Trophoblast cell (in vitro differentiated cells and primary cell): ENCODE measurements around the gene RAB2B.

Source experiments
- DNase-seq, 2 donors: peaks; one replicate each; pipeline ENCODE4 v3.0.0-alpha.2; 2016
- H2AFZ ChIP-seq: 2 replicates; pipeline ENCODE4 v1.6.1; 2013; ENCODE audit warnings: low read length, moderate library complexity, mild to moderate bottlenecking; ENCODE audit not compliant: insufficient read depth, poor library complexity
- H2AK5ac ChIP-seq: 2 replicates; pipeline ENCODE4 v1.6.1; 2013; ENCODE audit warnings: mild to moderate bottlenecking, low read length
- H2BK120ac ChIP-seq: 2 replicates; pipeline ENCODE4 v1.6.1; 2013; ENCODE audit warnings: low read length, mild to moderate bottlenecking, moderate library complexity; ENCODE audit not compliant: insufficient read depth, poor library complexity
- H2BK12ac ChIP-seq: 2 replicates; pipeline ENCODE4 v1.6.1; 2013; ENCODE audit warnings: mild to moderate bottlenecking, low read length, moderate library complexity
- H2BK5ac ChIP-seq: 2 replicates; pipeline ENCODE4 v1.6.1; 2013; ENCODE audit warnings: low read length, low read depth, moderate library complexity, mild to moderate bottlenecking; ENCODE audit not compliant: poor library complexity
- H3K14ac ChIP-seq: 2 replicates; pipeline ENCODE4 v1.6.1; 2013; ENCODE audit warnings: mild to moderate bottlenecking, low read length
- H3K18ac ChIP-seq: 2 replicates; pipeline ENCODE4 v1.6.1; 2013; ENCODE audit warnings: mild to moderate bottlenecking, low read length
- H3K23ac ChIP-seq: 2 replicates; pipeline ENCODE4 v1.6.1; 2013; ENCODE audit warnings: low read length
- H3K27ac ChIP-seq: 2 replicates; pipeline ENCODE4 v1.5.1; 2013; ENCODE audit warnings: low read depth, mild to moderate bottlenecking, inconsistent platforms, low read length, moderate library complexity
- H3K27me3 ChIP-seq: 2 replicates; pipeline ENCODE4 v1.6.1; 2013; ENCODE audit warnings: inconsistent platforms, mild to moderate bottlenecking, low read length, moderate library complexity; ENCODE audit not compliant: insufficient read depth
- H3K36me3 ChIP-seq, 2 experiments: 1 replicate in 1 of 2; 2 replicates in 1 of 2; pipeline ENCODE4 v1.6.1; 2013; ENCODE audit warnings: low read length in 2 of 2, mild to moderate bottlenecking in 2 of 2, moderate library complexity in 1 of 2; ENCODE audit not compliant: insufficient read depth in 2 of 2, control insufficient read depth in 1 of 2
- H3K4ac ChIP-seq: 2 replicates; pipeline ENCODE4 v1.6.1; 2013; ENCODE audit warnings: low read depth, mild to moderate bottlenecking, low read length, moderate library complexity
- H3K4me1 ChIP-seq, 2 experiments: 1 replicate in 1 of 2; 2 replicates in 1 of 2; pipeline ENCODE4 v1.6.1; 2013; ENCODE audit warnings: low read length in 2 of 2, mild to moderate bottlenecking in 2 of 2, moderate library complexity in 1 of 2; ENCODE audit not compliant: insufficient read depth in 2 of 2, control insufficient read depth in 1 of 2
- H3K4me2 ChIP-seq: 2 replicates; pipeline ENCODE4 v1.6.1; 2013; ENCODE audit warnings: inconsistent platforms, mild to moderate bottlenecking, low read length, moderate library complexity
- H3K4me3 ChIP-seq: 2 replicates; pipeline ENCODE4 v1.5.1; 2013; ENCODE audit warnings: mild to moderate bottlenecking, low read depth, low read length, inconsistent platforms
- H3K79me1 ChIP-seq: one replicate; pipeline ENCODE4 v1.6.1; 2013; ENCODE audit warnings: low read length
- H3K79me2 ChIP-seq: 2 replicates; pipeline ENCODE4 v1.6.1; 2013; ENCODE audit warnings: low read length, mild to moderate bottlenecking; ENCODE audit not compliant: control insufficient read depth, insufficient read depth, poor library complexity
- H3K9ac ChIP-seq: 2 replicates; pipeline ENCODE4 v1.6.1; 2013; ENCODE audit warnings: mild to moderate bottlenecking, low read length
- H3K9me3 ChIP-seq: 2 replicates; pipeline ENCODE4 v1.6.1; 2013; ENCODE audit warnings: low read depth, mild to moderate bottlenecking, control low read depth, inconsistent platforms, low read length; ENCODE audit not compliant: insufficient read depth
- H4K12ac ChIP-seq: 2 replicates; pipeline ENCODE4 v1.6.1; 2013; ENCODE audit warnings: low read depth, mild to moderate bottlenecking, low read length, moderate library complexity
- H4K8ac ChIP-seq: 2 replicates; pipeline ENCODE4 v1.6.1; 2013; ENCODE audit warnings: low read depth, mild to moderate bottlenecking, low read length, moderate library complexity
- H4K91ac ChIP-seq: one replicate; pipeline ENCODE4 v1.6.1; 2013; ENCODE audit warnings: low read depth, mild to moderate bottlenecking, low read length, moderate library complexity
- WGBS: extraction: QIAGEN DNeasy Blood & Tissue Kit; methylation state at CpG from one replicate; pipeline ENCODE4 v1.1.7; 2013; ENCODE audit warnings: missing lambda C conversion rate; ENCODE audit not compliant: insufficient read length, insufficient coverage; ENCODE audit errors: extremely low coverage; 5-methylcytosine and 5-hydroxymethylcytosine counted together

Gene RAB2B

DNA sequence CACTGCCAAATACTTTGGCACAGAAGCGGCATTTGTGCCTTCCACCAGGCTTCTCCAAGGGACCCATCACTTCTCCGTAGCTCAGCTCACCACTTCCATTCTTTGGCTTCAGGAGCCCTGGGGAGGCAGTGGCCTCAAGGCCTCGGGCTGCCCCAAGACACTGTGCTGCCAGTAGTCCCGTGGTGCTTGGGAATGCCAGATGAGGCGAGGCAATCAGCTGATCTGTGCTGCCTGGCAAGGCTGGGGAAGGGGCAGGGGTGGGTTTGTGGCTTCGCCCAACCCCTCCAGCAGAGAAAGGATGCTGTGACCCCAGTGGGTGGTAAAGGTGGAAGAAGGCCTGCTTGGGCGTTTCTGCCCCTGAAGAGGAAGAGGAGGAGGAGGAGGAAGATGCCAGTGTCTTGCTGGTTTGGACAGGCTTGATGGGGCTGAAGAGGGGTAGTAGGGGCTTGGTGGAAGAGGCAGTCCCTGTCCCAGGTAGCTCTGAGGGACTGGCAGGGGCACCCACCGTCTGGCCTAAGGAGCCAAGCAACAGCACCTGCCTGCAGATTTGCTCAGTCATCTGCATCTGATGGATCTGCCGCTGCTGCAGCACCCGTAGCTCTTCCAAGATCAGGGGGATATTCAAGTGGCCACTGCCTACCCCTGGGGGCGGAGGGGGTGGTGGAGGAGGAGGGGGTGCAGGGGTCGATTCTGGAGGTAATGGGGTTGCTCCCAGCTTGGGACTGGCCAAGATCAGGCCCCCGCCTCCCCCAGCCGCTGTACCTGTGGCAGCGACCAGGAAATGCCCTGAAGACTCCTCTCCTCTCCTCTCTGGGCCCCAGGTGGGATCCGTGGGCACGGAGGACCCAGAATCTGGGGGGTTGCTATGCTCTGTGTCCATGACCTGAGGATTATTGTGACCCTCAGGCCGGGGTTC is 48.1 kb upstream of the RAB2B start:
- Histone ChIP-seq H3K4me2 (peak overlapping the region; percentile 84), H2BK12ac (no peak overlapping the region), H2AFZ (no peak overlapping the region), H3K36me3 (peaks cover 4 to 8% of the 10 kb centered on the region in 2 experiments), H4K8ac (no peak overlapping the region), H3K79me1 (no peaks in the 10 kb centered on the region), H3K4ac (no peak overlapping the region), H3K27ac (no peak overlapping the region), H3K4me1 (peaks cover 5 to 8% of the 10 kb centered on the region in 2 experiments), H4K12ac (no peak overlapping the region), H4K91ac (peak overlapping the region; percentile 10), H3K9ac (no peak overlapping the region), H3K4me3 (no peak overlapping the region), H2BK5ac (no peak overlapping the region), H3K23ac (no peak overlapping the region), H3K9me3 (peaks cover 1% of the 10 kb centered on the region), H2AK5ac (no peak overlapping the region), H3K79me2 (peaks cover 1% of the 10 kb centered on the region), H3K27me3 (no peaks in the 10 kb centered on the region), H3K14ac (no peak overlapping the region), H2BK120ac (no peak overlapping the region), H3K18ac (no peak overlapping the region)
- WGBS: no CpG with 5 or more reads among the region's 18 CpGs
- no peak for DNase-seq

DNA sequence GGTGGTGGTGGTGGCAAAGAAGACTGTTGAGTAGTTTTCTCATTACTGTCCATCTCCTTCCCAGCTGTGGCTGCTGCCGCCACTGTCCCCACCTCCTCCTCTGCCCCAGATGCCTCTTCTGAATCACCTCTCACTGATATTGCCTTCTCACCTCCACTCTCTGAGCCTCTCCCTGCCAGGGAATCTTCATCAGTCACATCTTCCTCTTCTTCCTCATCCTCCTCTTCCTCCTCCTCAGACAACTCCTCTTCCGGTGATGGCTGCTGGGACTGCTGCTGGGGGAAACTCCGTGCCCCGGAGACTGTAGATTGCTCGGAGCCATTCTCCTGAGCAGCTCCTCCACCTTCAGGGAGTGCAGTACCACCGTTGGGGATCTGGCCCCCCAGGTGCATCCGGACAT is 46.4 kb upstream of the RAB2B start:
- H3K36me3 ChIP-seq: peaks cover 4 to 8% of the 10 kb centered on the region in 2 experiments
- no peak overlapping the region for H4K8ac ChIP-seq
- peaks cover 5 to 8% of the 10 kb centered on the region in 2 experiments for H3K4me1 ChIP-seq
- H2BK12ac ChIP-seq: no peak overlapping the region
- H4K91ac ChIP-seq: no peak overlapping the region
- no peaks in the 10 kb centered on the region for H3K79me1 ChIP-seq
- no peak overlapping the region for H3K14ac ChIP-seq
- no peak overlapping the region for H3K4me2 ChIP-seq
- no CpG with 5 or more reads among the region's 7 CpGs for WGBS
- H3K23ac ChIP-seq: no peak overlapping the region
- no peak overlapping the region for H3K4ac ChIP-seq
- H4K12ac ChIP-seq: no peak overlapping the region
- no peak overlapping the region for H2BK5ac ChIP-seq
- peaks cover 1% of the 10 kb centered on the region for H3K79me2 ChIP-seq
- peaks cover 1% of the 10 kb centered on the region for H3K9me3 ChIP-seq
- H3K27me3 ChIP-seq: no peaks in the 10 kb centered on the region
- DNase-seq: no peak
- no peak overlapping the region for H3K18ac ChIP-seq
- H2AK5ac ChIP-seq: no peak overlapping the region
- H2BK120ac ChIP-seq: no peak overlapping the region
- no peak overlapping the region for H3K4me3 ChIP-seq
- H2AFZ ChIP-seq: no peak overlapping the region
- H3K27ac ChIP-seq: no peak overlapping the region
- H3K9ac ChIP-seq: no peak overlapping the region

DNA sequence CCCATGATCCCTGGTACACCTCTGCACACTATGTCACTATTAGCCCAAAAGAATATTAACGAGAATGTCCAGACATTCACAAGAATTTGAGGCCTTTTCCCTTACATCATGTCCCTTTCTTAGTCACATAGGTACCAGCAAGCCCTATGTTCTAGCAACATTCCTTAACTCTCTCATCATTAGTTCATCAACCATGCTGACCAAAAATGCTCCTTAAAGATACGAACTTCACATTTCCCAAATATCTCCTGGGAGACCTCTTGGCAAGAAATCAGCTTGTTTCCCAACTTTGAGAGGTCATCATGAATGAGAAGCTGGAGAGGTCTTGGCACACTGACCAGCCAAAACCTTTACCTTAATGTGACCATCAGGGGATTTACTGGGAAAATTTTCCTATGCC is 44.7 kb upstream of the RAB2B start:
- Histone ChIP-seq H3K36me3 (peaks cover 4 to 8% of the 10 kb centered on the region in 2 experiments), H3K79me2 (peaks cover 1% of the 10 kb centered on the region), H3K79me1 (no peaks in the 10 kb centered on the region), H3K4ac (no peak overlapping the region), H3K14ac (no peak overlapping the region), H4K12ac (no peak overlapping the region), H3K4me3 (no peak overlapping the region), H2BK12ac (no peak overlapping the region), H3K23ac (no peak overlapping the region), H3K18ac (no peak overlapping the region), H3K27me3 (no peaks in the 10 kb centered on the region), H2AFZ (no peak overlapping the region), H2BK5ac (no peak overlapping the region), H3K27ac (no peak overlapping the region), H2BK120ac (no peak overlapping the region), H2AK5ac (no peak overlapping the region), H3K4me1 (peaks cover 2 to 3% of the 10 kb centered on the region in 2 experiments), H3K9me3 (peaks cover 1% of the 10 kb centered on the region), H4K91ac (no peak overlapping the region), H3K4me2 (no peak overlapping the region), H3K9ac (no peak overlapping the region), H4K8ac (no peak overlapping the region)
- WGBS: no CpG with 5 or more reads among the region's 2 CpGs
- peak; percentile 76 to 96 for DNase-seq

DNA sequence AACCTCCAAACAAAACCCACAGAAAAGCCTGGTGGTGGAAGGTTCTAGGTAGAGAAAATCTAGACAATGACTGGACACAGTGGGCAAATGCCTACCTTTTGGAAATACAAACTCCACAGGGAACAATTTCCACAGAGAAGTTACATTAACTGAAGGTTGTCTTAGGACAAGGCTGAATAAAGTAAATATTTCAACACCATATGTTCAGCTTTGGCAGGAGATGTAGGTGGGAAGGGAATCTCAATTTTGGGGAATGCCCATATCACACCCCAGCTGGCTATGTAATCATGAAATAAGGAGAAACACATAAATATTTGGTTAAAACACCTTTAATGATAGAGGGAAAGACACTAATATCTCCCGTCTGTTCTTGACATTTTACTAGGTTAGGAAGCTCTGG is 44.0 kb upstream of the RAB2B start:
- Histone ChIP-seq H2BK5ac (no peak overlapping the region), H3K4ac (no peak overlapping the region), H4K12ac (no peak overlapping the region), H2BK12ac (no peak overlapping the region), H3K9ac (no peak overlapping the region), H3K14ac (no peak overlapping the region), H3K79me2 (no peaks in the 10 kb centered on the region), H3K4me3 (no peak overlapping the region), H4K91ac (no peak overlapping the region), H2BK120ac (no peak overlapping the region), H3K4me2 (no peak overlapping the region), H3K36me3 (peaks cover 4 to 8% of the 10 kb centered on the region in 2 experiments), H3K27me3 (no peaks in the 10 kb centered on the region), H3K18ac (no peak overlapping the region), H2AK5ac (no peak overlapping the region), H3K27ac (no peak overlapping the region), H4K8ac (no peak overlapping the region), H2AFZ (no peak overlapping the region), H3K79me1 (no peaks in the 10 kb centered on the region), H3K4me1 (peaks cover 2 to 3% of the 10 kb centered on the region in 2 experiments), H3K23ac (no peak overlapping the region), H3K9me3 (peaks cover 1% of the 10 kb centered on the region)
- no CpG with 5 or more reads among the region's 1 CpG for WGBS
- no peak for DNase-seq
